Activated B cell treated with CpG ODN at 0.5 μM for 24 hours (primary cell): ENCODE data around the gene TMEM151A. TPM values are rescaled to one million over a fixed set of nuclear protein-coding genes. Genes with fewer than 3 reads are reported as not detected.

Experiments used
- ATAC-seq: fragments of 200-7000 bp; cut with Tn5 transposase; one replicate; pipeline ENCODE4 v1.10.0; 2021; ENCODE audit warnings: low read depth, mild to moderate bottlenecking, moderate library complexity
- CTCF ChIA-PET: fragments of 350-600 bp; sonication (Branson Sonifier 250); formaldehyde crosslinking; loops from one replicate; lab custom pipeline; 2021; ENCODE audit warnings: antibody characterized with exemption; lab: Charles Lee
- POLR2A ChIA-PET: fragments of 350-600 bp; sonication (Branson Sonifier 250); formaldehyde crosslinking; loops from one replicate; lab custom pipeline; 2021; ENCODE audit warnings: antibody characterized with exemption; lab: Charles Lee
- DNase-seq: peaks from one replicate; pipeline ENCODE4 v3.0.0; 2022
- H3K27ac Mint-ChIP-seq: one replicate; pipeline ENCODE4 v1.8.0; 2020; ENCODE audit warnings: mixed read lengths
- H3K27me3 Mint-ChIP-seq: one replicate; pipeline ENCODE4 v1.8.0; 2021; ENCODE audit warnings: mixed read lengths
- H3K36me3 Mint-ChIP-seq: one replicate; pipeline ENCODE4 v1.8.0; 2021; ENCODE audit warnings: low read depth, mixed read lengths
- H3K4me1 Mint-ChIP-seq: one replicate; pipeline ENCODE4 v1.8.0; 2021; ENCODE audit warnings: mixed read lengths
- H3K4me3 Mint-ChIP-seq: one replicate; pipeline ENCODE4 v1.8.0; 2020; ENCODE audit warnings: mild to moderate bottlenecking, mixed read lengths
- H3K9me3 Mint-ChIP-seq: one replicate; pipeline ENCODE4 v1.8.0; 2020; ENCODE audit warnings: mixed read lengths
- CTCF ChIP-seq: fragments of 200-600 bp; IDR thresholded peaks from one replicate; pipeline ENCODE4 v1.8.0; 2022; ENCODE audit warnings: antibody characterized with exemption, mild to moderate bottlenecking
- intact Hi-C: fragments of 100-400 bp; cut with micrococcal nuclease; formaldehyde crosslinking; loops from one replicate; pipeline ENCODE4 v1.15.1; 2024
- total RNA-seq: library from RNA; stranded (reverse); gene quantifications from 2 replicates; pipeline ENCODE4 v1.2.3, GENCODE V29; 2022

TMEM151A gene
- total RNA-seq, 1 donor from 2014 or later = not detected

GRCh38 chr11:66286699-66287098, 5.0 kb upstream of the TMEM151A start:
- TF ChIP-seq CTCF = no peak
- intact Hi-C loops = no loop called here
- peaks cover 19% of the 10 kb centered on the region for H3K36me3 Mint-ChIP-seq
- POLR2A ChIA-PET = interaction anchor here (0.6 kb wide), 1 partner anchor 26 kb away, joined by 3 read pairs; no protein-coding TSS in a partner anchor
- H3K27me3 Mint-ChIP-seq = peaks cover 4% of the 10 kb centered on the region
- CTCF ChIA-PET = interaction anchor here (1.0 kb wide), 1 partner anchor 100 kb away, joined by 3 read pairs; no protein-coding TSS in a partner anchor
- no peak overlapping the region for H3K4me3 Mint-ChIP-seq
- no peak overlapping the region for H3K27ac Mint-ChIP-seq
- ATAC-seq (no peak), DNase-seq (no peak)
- H3K9me3 Mint-ChIP-seq = no peaks in the 10 kb centered on the region
- peaks cover 44% of the 10 kb centered on the region for H3K4me1 Mint-ChIP-seq

- H3K27me3 Mint-ChIP-seq = peaks cover 4% of the 10 kb centered on the region
- CTCF ChIA-PET = interaction anchor here (1.0 kb wide), 1 partner anchor 99 kb away, joined by 3 read pairs; no protein-coding TSS in a partner anchor
- no peak for ATAC-seq
- POLR2A ChIA-PET = interaction anchor here (0.6 to 0.9 kb wide), 2 partner anchors 25 kb away, joined by 3 read pairs; no protein-coding TSS in a partner anchor
- peaks cover 38% of the 10 kb centered on the region for H3K4me1 Mint-ChIP-seq
- H3K36me3 Mint-ChIP-seq = peaks cover 19% of the 10 kb centered on the region
- no peak for DNase-seq
- intact Hi-C loops = no loop called here
- H3K4me3 Mint-ChIP-seq = peak overlapping the region; percentile 89
- H3K27ac Mint-ChIP-seq = no peak overlapping the region
- TF ChIP-seq CTCF = no peak
- H3K9me3 Mint-ChIP-seq = no peaks in the 10 kb centered on the region
Observed at GRCh38 chr11:66287211-66287888, 4.3 kb upstream of the TMEM151A start.

- Mint-ChIP-seq H3K9me3 (no peaks in the 10 kb centered on the region), H3K27me3 (peaks cover 11% of the 10 kb centered on the region), H3K36me3 (peaks cover 19% of the 10 kb centered on the region), H3K4me1 (peaks cover 33% of the 10 kb centered on the region), H3K4me3 (peak overlapping the region; percentile 89), H3K27ac (peak overlapping the region; percentile 83)
- ATAC-seq (no peak), DNase-seq (no peak)
- ChIA-PET CTCF (interaction anchor here (1.4 to 1.7 kb wide), 2 partner anchors 24 to 243 kb away, joined by 3 to 10 read pairs; no protein-coding TSS in a partner anchor), POLR2A (interaction anchor here (0.6 to 4.0 kb wide), 11 partner anchors 11 to 429 kb away, joined by 3 to 42 read pairs (median 7); partner anchors contain the start of genes BRMS1, CNIH2, PELI3 and RAB1B)
- no peak for TF ChIP-seq CTCF
- intact Hi-C loops = loop anchor here (2.0 kb wide), 1 partner anchor 41 kb away; no protein-coding TSS in a partner anchor
Observed at GRCh38 chr11:66287889-66288670, 3.6 kb upstream of the TMEM151A start.

GRCh38 chr11:66288671-66289547, 2.8 kb upstream of the TMEM151A start, which contains the start of gene YIF1A:
Gene YIF1A, minus strand, starts transcription at chr11:66289143. Its CDS starts 158 bp downstream, at chr11:66288985.
- no peak for TF ChIP-seq CTCF
- peak within 1 kb of the TSS; percentile 90 for H3K27ac Mint-ChIP-seq
- H3K4me1 Mint-ChIP-seq = peaks cover 31% of the 10 kb centered on the region
- DNase-seq (peak; percentile 93), ATAC-seq (peak; percentile 95)
- H3K4me3 Mint-ChIP-seq = peak within 1 kb of the TSS; percentile 89
- H3K9me3 Mint-ChIP-seq = no peaks in the 10 kb centered on the region
- intact Hi-C loops = loop anchor here (1.0 to 2.0 kb wide), 4 partner anchors 21 to 177 kb away; partner anchors contain the start of genes PELI3 and RAB1B
- POLR2A ChIA-PET = interaction anchor here (0.6 to 4.0 kb wide), 23 partner anchors 9 to 793 kb away, joined by 3 to 42 read pairs (median 6); partner anchors contain the start of genes BRMS1, CCDC85B, CD248 and CNIH2
- CTCF ChIA-PET = interaction anchor here (0.7 to 1.7 kb wide), 3 partner anchors 23 to 244 kb away, joined by 3 to 10 read pairs (median 3); no protein-coding TSS in a partner anchor
- peaks cover 19% of the 10 kb centered on the region for H3K36me3 Mint-ChIP-seq
- H3K27me3 Mint-ChIP-seq = peaks cover 17% of the 10 kb centered on the region
